Mesenchymal stem cell (in vitro differentiated cells and primary cell): ENCODE measurements around the gene KIRREL3.

ENCODE experiments used
- DNase-seq: peaks from one replicate; pipeline ENCODE4 v3.0.0-alpha.2; 2013
- H2AFZ ChIP-seq: one replicate; pipeline ENCODE4 v1.6.1; 2013; ENCODE audit warnings: low read depth, mild to moderate bottlenecking, control low read depth, inconsistent platforms, low read length, moderate library complexity
- H2AK5ac ChIP-seq: 2 replicates; pipeline ENCODE4 v1.6.1; 2013; ENCODE audit warnings: low read length, moderate library complexity, mild to moderate bottlenecking, inconsistent platforms; ENCODE audit not compliant: severe bottlenecking
- H2BK120ac ChIP-seq: one replicate; pipeline ENCODE4 v1.6.1; 2013; ENCODE audit warnings: low read depth, mild to moderate bottlenecking, inconsistent platforms, low read length, moderate library complexity
- H2BK12ac ChIP-seq, 2 experiments: one replicate each; pipeline ENCODE4 v1.6.1; 2013; ENCODE audit warnings: inconsistent platforms in 2 of 2, low read length in 2 of 2, mild to moderate bottlenecking in 2 of 2, moderate library complexity in 2 of 2, control low read depth in 1 of 2
- H2BK15ac ChIP-seq: one replicate; pipeline ENCODE4 v1.6.1; 2013; ENCODE audit warnings: mild to moderate bottlenecking, low read depth, inconsistent platforms; ENCODE audit not compliant: poor library complexity, severe bottlenecking
- H2BK5ac ChIP-seq: 2 replicates; pipeline ENCODE4 v1.6.1; 2013; ENCODE audit warnings: low read depth, mild to moderate bottlenecking, low read length, control low read depth, inconsistent platforms; ENCODE audit not compliant: poor library complexity, severe bottlenecking
- H3K14ac ChIP-seq, 2 experiments: one replicate each; pipeline ENCODE4 v1.6.1; 2013; ENCODE audit warnings: inconsistent platforms in 2 of 2, low read length in 2 of 2, control low read depth in 1 of 2, mild to moderate bottlenecking in 1 of 2, moderate library complexity in 1 of 2
- H3K18ac ChIP-seq, 2 experiments: one replicate each; pipeline ENCODE4 v1.6.1; 2013; ENCODE audit warnings: inconsistent platforms in 2 of 2, low read length in 2 of 2, control low read depth in 1 of 2, low read depth in 1 of 2, mild to moderate bottlenecking in 1 of 2
- H3K23ac ChIP-seq, 2 experiments: one replicate each; pipeline ENCODE4 v1.6.1; 2013; ENCODE audit warnings: inconsistent platforms in 2 of 2, low read length in 2 of 2, mild to moderate bottlenecking in 2 of 2, moderate library complexity in 2 of 2, control low read depth in 1 of 2
- H3K27ac ChIP-seq: 2 replicates; pipeline ENCODE4 v1.5.1; 2013; ENCODE audit warnings: mild to moderate bottlenecking, moderate library complexity, low read length, control low read depth, inconsistent platforms; ENCODE audit not compliant: poor library complexity, severe bottlenecking
- H3K27me3 ChIP-seq, 2 experiments: 2 replicates each; pipeline versions ENCODE4 v1.6.1 to v1.7.0; 2013; ENCODE audit warnings: low read length in 2 of 2, mild to moderate bottlenecking in 2 of 2, moderate library complexity in 2 of 2, control low read depth in 1 of 2, inconsistent platforms in 1 of 2; ENCODE audit not compliant: control insufficient read depth in 1 of 2, insufficient read depth in 1 of 2
- H3K36me3 ChIP-seq, 2 experiments: 2 replicates each; pipeline versions ENCODE4 v1.6.1 to v1.7.0; 2013; ENCODE audit warnings: low read length in 2 of 2, control low read depth in 1 of 2, inconsistent platforms in 1 of 2, low read depth in 1 of 2, mild to moderate bottlenecking in 1 of 2; ENCODE audit not compliant: insufficient read depth in 2 of 2, control insufficient read depth in 1 of 2
- H3K4ac ChIP-seq, 2 experiments: one replicate each; pipeline ENCODE4 v1.6.1; 2013; ENCODE audit warnings: inconsistent platforms in 2 of 2, low read length in 2 of 2, mild to moderate bottlenecking in 2 of 2, moderate library complexity in 2 of 2, control low read depth in 1 of 2, low read depth in 1 of 2
- H3K4me1 ChIP-seq: 2 replicates; pipeline ENCODE4 v1.6.1; 2013; ENCODE audit warnings: low read depth, low read length, control low read depth; ENCODE audit not compliant: control insufficient read depth, insufficient read depth
- H3K4me2 ChIP-seq: 2 replicates; pipeline ENCODE4 v1.6.1; 2013; ENCODE audit warnings: low read length, mild to moderate bottlenecking, inconsistent platforms; ENCODE audit not compliant: poor library complexity, severe bottlenecking
- H3K4me3 ChIP-seq, 2 experiments: 2 replicates each; pipeline versions ENCODE4 v1.5.1 to v1.7.0; 2013; ENCODE audit warnings: low read length in 2 of 2, mild to moderate bottlenecking in 2 of 2, control low read depth in 1 of 2, low read depth in 1 of 2; ENCODE audit not compliant: insufficient read depth in 1 of 2
- H3K79me1 ChIP-seq: replicated peaks from 2 replicates; pipeline ENCODE4 v1.6.1; 2013; ENCODE audit warnings: mild to moderate bottlenecking, control low read depth, low read length, inconsistent platforms; ENCODE audit not compliant: poor library complexity, severe bottlenecking
- H3K9ac ChIP-seq: 2 replicates; pipeline ENCODE4 v1.7.0; 2013; ENCODE audit warnings: mild to moderate bottlenecking, low read length, moderate library complexity
- H3K9me3 ChIP-seq: 2 replicates; pipeline ENCODE4 v1.7.0; 2013; ENCODE audit warnings: mild to moderate bottlenecking, low read length; ENCODE audit not compliant: control insufficient read depth
- H4K8ac ChIP-seq: one replicate; pipeline ENCODE4 v1.6.1; 2013; ENCODE audit warnings: inconsistent platforms, mild to moderate bottlenecking, low read length, moderate library complexity
- H4K91ac ChIP-seq: one replicate; pipeline ENCODE4 v1.6.1; 2013; ENCODE audit warnings: mild to moderate bottlenecking, low read length, inconsistent platforms
- WGBS: methylation state at CpG from one replicate; pipeline ENCODE4 v1.1.7; 2013; ENCODE audit warnings: mixed read lengths; 5-methylcytosine and 5-hydroxymethylcytosine counted together

KIRREL3 gene

DNA sequence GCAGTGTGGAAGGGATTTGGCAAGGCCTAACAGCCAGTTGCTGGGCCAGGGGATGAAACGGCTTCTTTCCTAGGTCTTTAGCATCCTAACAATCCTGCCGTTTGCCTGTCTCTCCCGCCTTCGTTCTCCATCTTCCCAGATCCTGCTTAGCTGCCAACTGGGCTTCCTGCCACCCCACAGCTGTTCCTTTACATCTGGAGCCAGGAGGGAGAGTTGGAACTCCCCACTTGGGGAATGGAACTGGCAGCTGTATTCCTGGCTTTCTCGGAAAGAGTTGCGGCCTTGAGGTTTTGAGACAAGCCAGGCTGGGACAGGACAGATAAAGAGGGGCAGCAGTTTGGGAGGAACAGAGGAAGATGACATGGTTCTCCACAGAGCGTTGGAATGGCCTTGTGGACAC lies 585.4 kb downstream of the KIRREL3 start:
- Histone ChIP-seq H4K91ac (peak overlapping the region; percentile 59), H3K14ac (no peak overlapping the region), H2BK15ac (no peak overlapping the region), H4K8ac (no peak overlapping the region), H3K4me2 (no peak overlapping the region), H3K4me1 (no peaks in the 10 kb centered on the region), H3K4ac (no peak overlapping the region), H3K9me3 (no peaks in the 10 kb centered on the region), H2BK5ac (no peak overlapping the region), H2BK12ac (no peak overlapping the region), H3K79me1 (no peaks in the 10 kb centered on the region), H3K4me3 (peak overlapping the region in 1 of 2 experiments; percentile 39), H3K23ac (no peak overlapping the region), H2AFZ (no peak overlapping the region), H3K36me3 (peaks cover 12 to 42% of the 10 kb centered on the region in 2 experiments), H3K18ac (no peak overlapping the region), H2BK120ac (no peak overlapping the region), H2AK5ac (no peak overlapping the region), H3K9ac (peak overlapping the region; percentile 77), H3K27ac (no peak overlapping the region), H3K27me3 (no peaks in the 10 kb centered on the region)
- WGBS, result 100% methylated on average over 5 of the region's 7 CpGs
- no peak for DNase-seq

DNA sequence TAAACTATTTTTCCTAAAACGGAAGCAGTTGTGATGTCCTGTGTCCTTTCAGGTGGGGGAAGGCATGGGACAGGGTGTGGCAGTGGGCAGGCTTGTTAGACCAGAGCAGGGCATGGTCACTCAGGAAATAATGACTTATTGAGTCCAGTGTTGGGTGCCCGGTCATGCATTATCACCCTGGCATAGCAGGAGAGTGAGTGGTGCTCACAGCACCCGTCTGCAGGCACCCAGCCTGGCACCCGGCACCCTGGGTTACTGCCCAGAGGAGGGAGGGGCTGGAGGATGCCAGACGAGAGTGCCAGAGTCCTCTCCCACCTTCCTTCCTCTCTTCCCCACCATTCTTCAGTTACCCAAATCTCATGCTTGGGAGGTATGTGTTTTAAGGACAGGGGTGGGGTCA lies 586.0 kb downstream of the KIRREL3 start:
- Histone ChIP-seq H2BK120ac (no peak overlapping the region), H2BK15ac (no peak overlapping the region), H2AK5ac (no peak overlapping the region), H3K4ac (no peak overlapping the region), H3K36me3 (peaks cover 17 to 44% of the 10 kb centered on the region in 2 experiments), H3K27ac (no peak overlapping the region), H3K4me3 (no peak overlapping the region), H2BK12ac (no peak overlapping the region), H3K9me3 (no peaks in the 10 kb centered on the region), H3K23ac (no peak overlapping the region), H3K18ac (no peak overlapping the region), H3K14ac (no peak overlapping the region), H3K27me3 (no peaks in the 10 kb centered on the region), H3K9ac (peak overlapping the region; percentile 4), H2AFZ (no peak overlapping the region), H3K4me1 (no peaks in the 10 kb centered on the region), H3K79me1 (no peaks in the 10 kb centered on the region), H2BK5ac (no peak overlapping the region), H4K8ac (no peak overlapping the region), H3K4me2 (no peak overlapping the region), H4K91ac (no peak overlapping the region)
- no peak for DNase-seq
- WGBS, result 90% methylated on average over 2 of the region's 5 CpGs

- Histone ChIP-seq H4K8ac (no peak overlapping the region), H3K4me1 (no peaks in the 10 kb centered on the region), H3K14ac (no peak overlapping the region), H2BK15ac (no peak overlapping the region), H3K9me3 (no peaks in the 10 kb centered on the region), H3K18ac (no peak overlapping the region), H2AFZ (no peak overlapping the region), H3K4me2 (no peak overlapping the region), H2BK120ac (no peak overlapping the region), H4K91ac (no peak overlapping the region), H2AK5ac (no peak overlapping the region), H3K27ac (no peak overlapping the region), H3K36me3 (peaks cover 24 to 50% of the 10 kb centered on the region in 2 experiments), H3K27me3 (no peaks in the 10 kb centered on the region), H3K4ac (no peak overlapping the region), H3K4me3 (no peak overlapping the region), H2BK5ac (no peak overlapping the region), H3K9ac (no peak overlapping the region), H3K23ac (no peak overlapping the region), H2BK12ac (no peak overlapping the region), H3K79me1 (no peaks in the 10 kb centered on the region)
- WGBS, result 98% methylated on average over 7 of the region's 9 CpGs
- no peak for DNase-seq
Measured at GRCh38 chr11:126413843-126414405, 586.6 kb downstream of the KIRREL3 start.

- Histone ChIP-seq H3K18ac (no peak overlapping the region), H3K27me3 (no peaks in the 10 kb centered on the region), H2BK15ac (no peak overlapping the region), H3K4me3 (no peak overlapping the region), H2BK12ac (no peak overlapping the region), H2BK5ac (no peak overlapping the region), H3K14ac (no peak overlapping the region), H3K4me1 (no peaks in the 10 kb centered on the region), H3K4ac (no peak overlapping the region), H3K4me2 (no peak overlapping the region), H3K27ac (no peak overlapping the region), H3K23ac (no peak overlapping the region), H4K8ac (no peak overlapping the region), H4K91ac (no peak overlapping the region), H3K36me3 (peaks cover 29 to 55% of the 10 kb centered on the region in 2 experiments), H2BK120ac (no peak overlapping the region), H2AK5ac (no peak overlapping the region), H3K79me1 (no peaks in the 10 kb centered on the region), H3K9ac (no peak overlapping the region), H3K9me3 (no peaks in the 10 kb centered on the region), H2AFZ (no peak overlapping the region)
- DNase-seq, result no peak
- WGBS, result 96% methylated on average over 11 of the region's 11 CpGs
Measured at GRCh38 chr11:126413426-126413825, 587.1 kb downstream of the KIRREL3 start.
